Panc1 (cell line): ENCODE measurements around the gene ZCCHC7. TPM values are rescaled to one million over a fixed set of nuclear protein-coding genes. Genes with fewer than 3 reads are reported as not detected.

Experiments
- ATAC-seq: fragments of 200-7000 bp; cut with Tn5 transposase; 2 replicates; pipeline ENCODE4 v1.9.1; 2020; ENCODE audit warnings: mild to moderate bottlenecking, moderate library complexity
- BruUV-seq: library from RNA; stranded (reverse); fragments of 400-500 nt; replicated peaks from 2 replicates; lab custom pipeline; 2021; lab: Mats Ljungman, UMichigan
- CTCF ChIA-PET: fragments of 300-600 bp; sonication (Branson Sonifier 250); formaldehyde crosslinking; loops from one replicate; lab custom pipeline; 2022; ENCODE audit warnings: antibody characterized with exemption; lab: Charles Lee
- POLR2A ChIA-PET: fragments of 300-600 bp; sonication (Branson Sonifier 250); formaldehyde crosslinking; loops from one replicate; lab custom pipeline; 2022; ENCODE audit warnings: antibody characterized with exemption; lab: Charles Lee
- DNase-seq: peaks from one replicate; pipeline ENCODE4 v3.0.0-alpha.2; 2010; ENCODE audit warnings: low read depth, low spot score
- H3K27ac ChIP-seq: 2 replicates; pipeline ENCODE4 v1.5.1; 2011; ENCODE audit warnings: mild to moderate bottlenecking, low read length, inconsistent platforms
- H3K27me3 ChIP-seq: fragments of 200-500 bp; sonication (Bioruptor generic); 2 replicates; pipeline ENCODE4 v1.6.0; 2014; ENCODE audit warnings: low read length, inconsistent platforms; ENCODE audit not compliant: control insufficient read depth, insufficient read depth
- H3K36me3 ChIP-seq: fragments of 200-500 bp; sonication (Bioruptor generic); 2 replicates; pipeline ENCODE4 v1.5.1; 2014; ENCODE audit warnings: inconsistent platforms, mild to moderate bottlenecking, low read length, moderate library complexity; ENCODE audit not compliant: control insufficient read depth, insufficient read depth
- H3K4me1 ChIP-seq: 2 replicates; pipeline ENCODE4 v1.5.1; 2011; ENCODE audit warnings: inconsistent platforms, mild to moderate bottlenecking, low read length, moderate library complexity; ENCODE audit not compliant: control insufficient read depth, insufficient read depth
- H3K4me3 ChIP-seq, 2 experiments: 2 replicates each; pipeline ENCODE4 v1.5.1; 2011 to 2012; ENCODE audit warnings: low read depth in 2 of 2, low read length in 2 of 2, mild to moderate bottlenecking in 2 of 2, inconsistent platforms in 1 of 2, moderate library complexity in 1 of 2
- H3K9me3 ChIP-seq: fragments of 200-500 bp; sonication (Bioruptor generic); 2 replicates; pipeline ENCODE4 v1.5.1; 2014; ENCODE audit warnings: low read depth, mild to moderate bottlenecking, inconsistent platforms, low read length, moderate library complexity; ENCODE audit not compliant: control insufficient read depth, insufficient read depth
- POLR2AphosphoS5 ChIP-seq: IDR thresholded peaks from 2 replicates; pipeline ENCODE4 v1.6.1; 2012; ENCODE audit warnings: mild to moderate bottlenecking, low read depth, low read length, moderate library complexity
- REST ChIP-seq, 2 experiments: IDR thresholded peaks; 2 replicates each; pipeline ENCODE4 v1.6.1; 2011 to 2012; ENCODE audit warnings: low read depth in 2 of 2, control low read depth in 1 of 2, low read length in 1 of 2, mild to moderate bottlenecking in 1 of 2, moderate library complexity in 1 of 2; ENCODE audit not compliant: insufficient read depth in 1 of 2
- SIN3A ChIP-seq: IDR thresholded peaks from 2 replicates; pipeline ENCODE4 v1.6.1; 2012; ENCODE audit warnings: low read depth, mild to moderate bottlenecking, low read length, moderate library complexity, borderline replicate concordance; ENCODE audit not compliant: insufficient read depth
- TCF7L2 ChIP-seq: IDR thresholded peaks from 2 replicates; pipeline ENCODE4 v1.6.1; 2011; ENCODE audit warnings: mild to moderate bottlenecking, low read depth, low read length, inconsistent platforms
- in situ Hi-C: cut with HindIII; loops from 2 replicates; pipeline ENCODE4 v1.10.0; 2016; ENCODE audit warnings: low sequenced_read_pairs, low pct_unique_long_range_greater_than_20kb
- intact Hi-C: fragments of 100-400 bp; cut with micrococcal nuclease; formaldehyde crosslinking; loops from one replicate; pipeline ENCODE4 v1.10.0; 2022; ENCODE audit not compliant: unreplicated experiment
- total RNA-seq: library from RNA; stranded (reverse); gene quantifications from one replicate; pipeline ENCODE4 v1.2.1, GENCODE V29; 2021; ENCODE audit not compliant: unreplicated experiment
- TF ChIP-seq, protein P1 (sequence below): fragments of 450-650 bp; IDR thresholded peaks from 2 replicates; pipeline ENCODE4 v1.5.1; 2017; ENCODE audit warnings: mild to moderate bottlenecking

ZCCHC7 gene
- total RNA-seq, 1 experiment from 2014 or later, result 43.7 TPM

DNA sequence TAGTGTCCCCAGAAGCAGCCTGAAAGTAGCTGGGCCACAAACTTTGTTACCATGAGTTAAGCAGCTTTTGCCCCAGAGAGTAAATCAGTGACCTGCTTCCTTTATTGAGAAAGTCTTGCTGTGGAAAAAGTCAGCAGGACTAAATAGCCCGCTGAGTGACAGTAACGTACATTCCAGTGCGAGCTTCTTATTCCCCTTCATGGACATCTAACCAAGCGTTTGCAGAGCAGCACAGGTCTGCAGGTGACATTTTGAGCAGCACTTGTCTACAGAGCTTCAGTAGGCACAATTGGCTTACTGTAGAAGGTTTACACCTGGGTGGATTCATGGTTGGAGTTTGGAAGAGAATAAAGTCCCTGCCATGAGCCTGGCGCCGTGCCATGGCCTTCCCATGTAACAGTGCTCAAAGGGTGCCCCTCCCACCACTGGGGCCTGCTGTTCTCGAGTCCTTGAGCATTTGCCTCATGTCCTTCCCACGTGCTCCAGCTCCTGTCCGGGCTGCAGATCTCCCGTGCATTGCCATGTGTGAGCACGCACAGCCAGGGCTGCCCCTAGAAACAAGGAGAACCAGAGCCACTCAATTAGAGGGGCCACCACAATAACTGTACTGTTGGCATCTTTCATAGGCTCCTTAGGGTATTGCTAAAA is 260.8 kb downstream of the ZCCHC7 start:
- H3K27ac ChIP-seq, result no peak overlapping the region
- H3K4me1 ChIP-seq, result no peaks in the 10 kb centered on the region
- DNase-seq (no peak), ATAC-seq (no peak)
- TF ChIP-seq, protein P1, sequence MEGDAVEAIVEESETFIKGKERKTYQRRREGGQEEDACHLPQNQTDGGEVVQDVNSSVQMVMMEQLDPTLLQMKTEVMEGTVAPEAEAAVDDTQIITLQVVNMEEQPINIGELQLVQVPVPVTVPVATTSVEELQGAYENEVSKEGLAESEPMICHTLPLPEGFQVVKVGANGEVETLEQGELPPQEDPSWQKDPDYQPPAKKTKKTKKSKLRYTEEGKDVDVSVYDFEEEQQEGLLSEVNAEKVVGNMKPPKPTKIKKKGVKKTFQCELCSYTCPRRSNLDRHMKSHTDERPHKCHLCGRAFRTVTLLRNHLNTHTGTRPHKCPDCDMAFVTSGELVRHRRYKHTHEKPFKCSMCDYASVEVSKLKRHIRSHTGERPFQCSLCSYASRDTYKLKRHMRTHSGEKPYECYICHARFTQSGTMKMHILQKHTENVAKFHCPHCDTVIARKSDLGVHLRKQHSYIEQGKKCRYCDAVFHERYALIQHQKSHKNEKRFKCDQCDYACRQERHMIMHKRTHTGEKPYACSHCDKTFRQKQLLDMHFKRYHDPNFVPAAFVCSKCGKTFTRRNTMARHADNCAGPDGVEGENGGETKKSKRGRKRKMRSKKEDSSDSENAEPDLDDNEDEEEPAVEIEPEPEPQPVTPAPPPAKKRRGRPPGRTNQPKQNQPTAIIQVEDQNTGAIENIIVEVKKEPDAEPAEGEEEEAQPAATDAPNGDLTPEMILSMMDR, result no peak
- no peak for TF ChIP-seq POLR2AphosphoS5
- TF ChIP-seq REST (IDR thresholded peaks at IDR 0.05; ENCODE audit: insufficient read depth in 1 of 2, low read depth in 2 of 2, low read length in 1 of 2), result no peak
- TF ChIP-seq TCF7L2, result no peak
- TF ChIP-seq SIN3A, result no peak
- H3K4me3 ChIP-seq, result no peak overlapping the region
- in situ Hi-C loops (no loop called here), intact Hi-C loops (no loop called here)
- no peaks in the 10 kb centered on the region for H3K36me3 ChIP-seq
- ChIA-PET CTCF (interaction anchor here (1.5 kb wide), 1 partner anchor 30 kb away, joined by 4 read pairs; no protein-coding TSS in a partner anchor), POLR2A (no interaction called here)
- no peaks in the 10 kb centered on the region for H3K9me3 ChIP-seq
- no peaks in the 10 kb centered on the region; the same call in 1 of the 2 replicates for H3K27me3 ChIP-seq
- no TSS peak for BruUV-seq

DNA sequence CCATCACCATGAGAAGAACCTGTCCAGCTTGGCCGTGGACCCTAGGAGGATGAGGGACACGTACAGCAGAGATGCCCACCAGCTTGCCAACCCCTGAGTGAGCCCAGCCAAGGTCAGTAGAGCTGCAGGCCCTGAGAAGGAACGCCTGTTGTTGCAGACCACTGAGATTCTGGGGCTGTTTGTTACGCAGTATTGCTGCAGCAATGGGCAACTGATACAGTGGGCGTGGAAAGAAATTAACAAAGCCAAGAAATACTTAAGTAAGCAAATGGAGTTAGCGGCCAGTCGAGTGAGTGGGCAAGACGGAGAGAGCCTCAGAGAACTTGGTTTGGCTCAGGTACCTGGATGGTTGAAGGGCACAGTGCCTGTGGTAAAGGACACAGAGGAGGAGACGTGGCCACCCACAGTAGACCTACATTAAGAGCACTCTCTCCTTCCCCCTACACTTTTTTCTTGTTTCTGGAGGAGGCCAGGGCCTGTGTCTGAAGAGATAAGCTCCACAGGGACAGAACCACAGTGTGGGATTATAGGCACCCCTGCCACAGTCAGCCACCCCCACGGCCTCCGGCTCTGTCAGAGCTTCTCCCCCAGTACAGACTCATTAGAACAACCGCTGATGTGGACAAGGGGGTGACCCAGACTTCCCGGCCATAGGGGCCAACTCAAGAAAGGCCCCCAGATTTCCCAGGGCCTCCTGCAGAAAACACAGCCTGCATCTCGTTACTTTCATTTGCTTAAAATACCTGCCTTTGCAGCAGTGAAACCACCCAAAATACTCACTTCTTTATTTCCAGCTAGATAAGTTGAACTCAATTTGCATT is 262.0 kb downstream of the ZCCHC7 start:
- Histone ChIP-seq H3K4me1 (no peaks in the 10 kb centered on the region), H3K9me3 (no peaks in the 10 kb centered on the region), H3K36me3 (no peaks in the 10 kb centered on the region), H3K27me3 (no peaks in the 10 kb centered on the region; the same call in 1 of the 2 replicates), H3K27ac (no peak overlapping the region), H3K4me3 (no peak overlapping the region)
- POLR2A ChIA-PET, result no interaction called here
- ATAC-seq (no peak), DNase-seq (no peak)
- CTCF ChIA-PET, result interaction anchor here (0.7 to 1.5 kb wide), 2 partner anchors 29 to 131 kb away, joined by 3 to 4 read pairs; no protein-coding TSS in a partner anchor
- no TSS peak for BruUV-seq
- TF ChIP-seq, protein P1, result no peak
- TF ChIP-seq SIN3A, result no peak
- TF ChIP-seq REST (IDR thresholded peaks at IDR 0.05; ENCODE audit: insufficient read depth in 1 of 2, low read depth in 2 of 2, low read length in 1 of 2), result no peak
- TF ChIP-seq POLR2AphosphoS5, result no peak
- no peak for TF ChIP-seq TCF7L2
- in situ Hi-C loops (no loop called here), intact Hi-C loops (no loop called here)
